Left kidney (tissue), 2 donors: ENCODE measurements around the gene ABCC10. TPM values are rescaled to one million over a fixed set of nuclear protein-coding genes. Genes with fewer than 3 reads are reported as not detected.
"Not testable (repeated sequence)": the region's sequence is repeated elsewhere in the genome, so short reads cannot be mapped to it uniquely, and the experiment has no call there.

Experiments
- DNase-seq: peaks from one replicate; pipeline ENCODE4 v3.0.0-alpha.2; 2013
- polyA plus RNA-seq: library from polyadenylated mRNA; unstranded; fragments of 120-200 nt; gene quantifications from one replicate; pipeline ENCODE4 v1.2.1, GENCODE V29; 2013; ENCODE audit not compliant: insufficient read length

ABCC10 gene
- polyA plus RNA-seq, 1 donor: 28.9 TPM

DNA sequence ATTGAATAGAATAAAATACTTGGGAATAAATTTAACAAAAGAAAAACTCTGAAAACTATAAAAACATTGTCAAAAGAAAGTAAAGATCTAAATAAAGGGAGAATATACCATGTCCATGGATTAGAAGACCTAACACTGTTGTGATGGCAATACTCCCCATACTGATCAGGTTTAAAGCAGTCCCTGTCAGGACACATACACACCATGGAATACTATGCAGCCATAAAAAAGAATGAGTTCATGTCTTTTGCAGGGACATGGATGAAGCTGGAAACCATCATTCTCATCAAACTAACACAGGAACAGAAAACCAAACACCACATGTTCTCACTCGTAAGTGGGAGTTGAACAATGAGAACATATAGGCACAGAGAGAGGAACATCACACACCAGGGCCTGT lies 16.6 kb upstream of the ABCC10 start:
- DNase-seq: not testable (repeated sequence)

DNA sequence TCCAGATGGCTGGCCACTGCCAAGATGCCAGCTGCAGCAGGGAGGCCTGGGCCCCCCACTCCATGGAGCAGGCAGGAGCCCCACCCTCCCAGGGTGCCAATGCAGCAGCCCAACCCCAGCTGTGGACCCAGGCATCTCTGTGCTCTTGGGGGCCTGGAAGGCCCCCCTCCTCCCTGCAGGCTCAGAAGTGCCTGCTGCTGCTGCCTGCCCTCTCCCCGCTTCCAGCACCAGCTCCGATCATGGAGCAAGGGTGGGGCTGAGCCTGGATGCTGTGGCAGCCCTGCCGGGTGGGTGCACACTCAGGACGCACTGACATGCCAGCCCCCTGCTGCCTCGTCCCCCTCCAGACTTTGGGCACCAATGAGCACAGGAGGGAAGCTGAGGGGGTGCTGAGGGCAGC lies 14.8 kb upstream of the ABCC10 start:
- DNase-seq: no peak

DNA sequence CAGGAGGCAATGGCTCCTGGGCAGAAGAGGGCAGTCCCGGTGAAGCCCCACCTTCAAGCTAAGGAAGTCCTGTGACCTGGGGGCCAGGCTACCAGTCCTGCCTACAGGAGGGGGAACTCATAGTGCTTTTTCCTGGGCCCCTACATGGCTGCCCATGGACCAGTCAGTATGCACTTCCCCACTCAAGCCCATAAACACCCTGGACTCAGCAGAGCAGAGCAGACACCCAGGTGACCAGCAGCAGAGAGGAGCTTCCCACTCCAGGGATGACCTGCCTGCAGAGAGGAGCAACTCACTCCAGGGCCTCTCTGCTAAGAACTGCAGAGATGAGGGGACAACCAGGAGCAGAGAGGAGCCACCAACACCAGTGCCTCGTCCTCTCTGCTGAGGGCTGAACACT lies 14.3 kb upstream of the ABCC10 start:
- DNase-seq: no peak

DNA sequence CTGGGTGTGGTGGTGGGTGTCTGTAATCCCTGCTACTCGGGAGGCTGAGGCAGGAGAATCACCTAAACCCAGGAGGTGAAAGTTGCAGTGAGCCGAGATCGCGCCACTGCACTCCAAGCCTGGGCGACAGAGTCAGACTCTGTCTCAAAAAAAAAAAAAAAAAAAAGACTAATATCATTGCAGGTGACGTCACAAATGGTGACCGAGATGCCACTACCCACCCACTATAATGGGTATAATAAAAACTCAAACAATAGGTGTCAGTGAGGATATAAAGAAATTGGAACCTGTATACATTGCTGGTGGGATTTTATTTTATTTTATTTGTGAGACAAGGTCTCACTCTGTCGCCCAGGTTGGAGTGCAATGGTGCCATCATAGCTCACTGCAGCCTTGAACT lies 12.1 kb upstream of the ABCC10 start:
- not testable (repeated sequence) for DNase-seq

DNA sequence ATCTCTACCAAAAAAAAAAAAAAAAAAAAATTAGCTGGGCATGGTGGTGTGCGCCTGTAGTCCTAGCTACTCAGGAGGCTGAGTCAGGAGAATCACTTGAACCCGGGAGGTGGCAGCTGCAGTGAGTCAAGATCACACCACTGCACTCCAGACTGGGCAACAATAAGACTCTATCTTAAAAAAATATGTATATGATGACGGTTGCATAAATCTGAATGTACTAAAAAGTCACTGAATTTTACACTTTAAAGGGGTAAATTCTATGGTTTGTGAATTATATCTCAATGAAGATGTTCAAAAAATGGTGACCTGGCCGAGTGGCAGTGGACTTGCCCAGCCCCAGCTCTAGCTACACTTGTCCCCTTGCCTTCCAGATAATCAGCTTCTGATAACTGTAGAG lies 10.4 kb upstream of the ABCC10 start:
- DNase-seq: no peak

DNA sequence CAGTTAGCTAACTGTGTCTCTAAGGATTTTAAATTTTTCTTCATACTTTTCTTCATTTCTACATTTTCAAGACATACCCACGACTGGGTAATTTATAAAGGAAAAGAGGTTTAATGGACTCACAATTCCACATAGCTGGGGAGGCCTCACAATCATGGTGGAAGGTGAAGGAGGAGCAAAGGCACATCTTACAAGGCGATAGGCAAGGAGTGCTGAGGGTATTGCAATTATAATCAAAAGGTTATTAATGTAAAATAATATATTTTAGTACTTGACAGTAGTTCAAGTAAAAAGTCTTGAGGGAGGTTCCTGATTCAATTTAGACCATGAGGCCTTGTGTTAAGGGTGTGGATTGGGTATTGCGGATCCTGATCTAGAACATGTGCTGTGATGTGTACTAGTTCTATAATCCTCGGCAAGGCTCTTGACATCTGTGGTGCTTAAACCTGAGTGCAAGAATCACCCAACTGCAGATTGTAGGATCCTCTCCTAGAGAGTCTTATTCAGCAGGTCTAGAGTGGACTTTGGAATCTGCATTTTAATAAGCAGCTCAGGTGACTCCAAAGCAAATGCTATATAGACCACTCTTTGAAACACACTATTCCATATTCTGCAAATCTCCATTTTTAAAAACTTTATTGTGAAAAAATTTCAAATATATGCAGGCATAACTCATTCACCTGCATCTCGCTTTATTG lies 7.2 kb upstream of the ABCC10 start:
- DNase-seq: no peak

DNA sequence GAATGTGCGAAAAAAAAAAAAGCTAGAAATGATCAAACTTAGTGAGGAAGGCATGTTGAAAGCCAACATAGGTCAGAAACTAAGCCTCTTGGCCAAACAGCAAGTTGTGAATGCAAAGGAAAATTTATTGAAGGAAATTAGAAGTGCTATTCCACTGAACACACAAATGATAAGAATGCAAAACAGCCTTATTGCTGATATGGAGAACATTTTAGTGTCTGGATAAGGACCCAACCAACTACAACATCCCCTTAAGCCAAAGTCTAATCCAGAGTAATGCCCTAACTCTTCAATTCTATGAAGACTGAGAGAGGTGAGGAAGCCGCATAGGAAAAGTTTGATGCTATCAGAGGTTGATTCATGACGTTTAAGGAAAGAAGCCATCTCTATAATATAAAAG lies 5.5 kb upstream of the ABCC10 start:
- no peak for DNase-seq

DNA sequence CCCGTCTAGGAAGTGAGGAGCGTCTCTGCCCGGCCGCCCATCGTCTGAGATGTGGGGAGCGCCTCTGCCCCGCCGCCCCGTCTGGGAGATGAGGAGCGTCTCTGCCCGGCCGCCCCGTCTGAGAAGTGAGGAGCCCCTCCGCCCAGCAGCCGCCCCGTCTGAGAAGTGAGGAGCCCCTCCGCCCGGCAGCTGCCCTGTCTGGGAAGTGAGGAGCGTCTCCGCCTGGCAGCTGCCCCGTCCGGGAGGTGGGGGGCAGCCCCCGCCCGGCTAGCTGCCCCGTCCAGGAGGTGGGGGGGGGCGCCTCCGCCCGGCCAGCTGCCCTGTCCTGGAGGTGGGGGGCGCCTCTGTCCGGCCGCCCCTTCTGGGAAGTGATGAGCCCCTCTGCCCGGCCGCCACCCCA lies 2.3 kb upstream of the ABCC10 start:
- DNase-seq: not testable (repeated sequence)

DNA sequence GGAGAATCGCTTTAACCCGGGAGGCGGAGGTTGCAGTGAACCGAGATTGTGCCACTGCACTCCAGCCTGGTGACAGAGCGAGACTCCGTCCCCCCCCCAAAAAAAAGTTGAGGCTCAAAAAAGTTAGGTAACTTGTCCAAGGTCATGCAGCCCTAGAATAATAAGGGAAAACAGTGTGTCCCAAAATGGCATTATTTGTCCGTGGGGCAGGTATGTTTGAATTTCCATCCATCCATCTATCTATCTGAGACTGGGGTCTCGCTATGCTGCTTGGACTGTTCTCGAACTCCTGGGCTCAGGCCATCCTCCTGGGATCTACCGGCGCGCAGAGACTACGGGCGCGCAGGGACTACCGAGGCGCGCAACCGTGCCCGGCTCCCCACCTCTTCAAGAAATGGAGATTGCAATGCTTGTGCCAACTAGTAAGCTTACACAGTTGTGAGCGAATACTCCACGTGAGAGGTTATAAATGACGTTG lies 374 bp upstream of the ABCC10 start:
- no peak for DNase-seq

DNA sequence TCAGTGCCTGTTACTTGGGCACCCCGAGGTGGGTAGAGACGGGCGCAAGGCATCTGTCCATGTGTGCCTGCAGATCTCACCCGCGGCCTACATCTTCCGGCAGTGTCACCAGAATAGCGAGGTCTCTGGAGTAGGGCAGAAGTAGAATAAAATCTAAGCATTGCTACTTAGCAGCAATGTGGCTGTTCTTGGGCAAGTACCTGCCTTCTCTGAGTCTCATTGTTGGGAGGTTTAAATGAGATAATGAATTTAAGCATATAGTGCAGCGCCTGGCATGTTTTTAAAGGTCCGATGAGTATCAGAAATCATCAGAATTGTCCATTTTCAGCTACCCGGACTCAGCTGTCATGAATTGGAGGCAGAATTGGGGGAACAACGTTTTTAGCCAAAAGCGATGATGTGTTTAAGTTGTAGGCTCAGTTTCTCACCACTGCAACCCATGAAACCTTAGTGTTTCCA lies 800 bp downstream of the ABCC10 start:
- no peak for DNase-seq

DNA sequence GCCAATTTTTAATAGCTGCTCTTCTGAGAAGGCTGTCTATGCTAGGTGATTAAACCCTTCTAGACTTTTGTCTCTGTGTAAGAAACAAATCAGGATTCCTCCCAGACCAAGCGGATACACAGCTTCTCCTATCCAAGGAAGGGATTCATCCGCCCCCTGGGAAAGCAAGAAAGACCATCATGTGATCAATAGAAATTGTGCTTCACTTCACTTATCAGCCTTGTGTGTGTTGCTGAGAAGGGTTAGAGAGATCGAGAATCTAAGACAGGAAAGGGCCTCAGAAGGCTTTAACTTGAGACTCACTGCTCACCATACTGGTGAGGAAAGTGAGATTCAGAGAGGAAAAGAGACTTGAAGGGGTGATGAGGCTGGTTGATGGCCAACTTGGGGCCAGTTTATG lies 1.5 kb downstream of the ABCC10 start:
- DNase-seq: no peak

DNA sequence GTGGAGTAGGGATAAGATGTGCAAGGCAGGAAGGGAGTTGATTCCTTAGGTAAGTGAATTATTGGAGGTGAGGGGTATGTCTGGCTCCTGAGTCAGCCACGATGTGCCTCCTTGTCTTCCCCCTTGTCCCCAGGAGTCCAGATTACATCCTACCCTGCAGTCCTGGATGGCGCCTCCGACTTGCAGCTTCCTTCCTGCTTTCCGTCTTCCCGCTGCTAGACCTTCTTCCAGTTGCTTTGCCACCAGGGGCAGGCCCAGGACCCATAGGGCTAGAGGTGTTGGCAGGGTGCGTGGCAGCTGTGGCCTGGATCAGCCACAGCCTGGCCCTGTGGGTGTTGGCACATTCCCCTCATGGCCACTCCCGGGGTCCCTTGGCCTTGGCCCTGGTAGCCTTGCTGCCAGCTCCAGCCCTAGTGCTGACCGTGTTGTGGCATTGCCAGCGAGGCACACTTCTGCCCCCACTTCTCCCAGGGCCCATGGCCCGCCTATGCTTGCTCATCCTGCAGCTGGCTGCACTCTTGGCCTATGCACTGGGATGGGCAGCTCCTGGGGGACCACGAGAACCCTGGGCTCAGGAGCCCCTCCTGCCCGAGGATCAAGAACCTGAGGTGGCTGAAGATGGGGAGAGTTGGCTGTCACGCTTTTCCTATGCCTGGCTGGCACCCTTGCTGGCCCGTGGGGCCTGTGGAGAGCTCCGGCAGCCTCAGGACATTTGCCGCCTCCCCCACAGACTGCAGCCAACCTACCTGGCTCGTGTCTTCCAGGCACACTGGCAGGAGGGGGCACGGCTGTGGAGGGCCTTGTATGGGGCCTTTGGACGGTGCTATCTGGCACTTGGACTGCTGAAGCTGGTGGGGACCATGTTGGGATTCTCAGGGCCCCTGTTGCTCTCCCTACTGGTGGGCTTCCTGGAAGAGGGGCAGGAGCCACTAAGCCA lies 4.9 kb downstream of the ABCC10 start:
- DNase-seq: no peak

DNA sequence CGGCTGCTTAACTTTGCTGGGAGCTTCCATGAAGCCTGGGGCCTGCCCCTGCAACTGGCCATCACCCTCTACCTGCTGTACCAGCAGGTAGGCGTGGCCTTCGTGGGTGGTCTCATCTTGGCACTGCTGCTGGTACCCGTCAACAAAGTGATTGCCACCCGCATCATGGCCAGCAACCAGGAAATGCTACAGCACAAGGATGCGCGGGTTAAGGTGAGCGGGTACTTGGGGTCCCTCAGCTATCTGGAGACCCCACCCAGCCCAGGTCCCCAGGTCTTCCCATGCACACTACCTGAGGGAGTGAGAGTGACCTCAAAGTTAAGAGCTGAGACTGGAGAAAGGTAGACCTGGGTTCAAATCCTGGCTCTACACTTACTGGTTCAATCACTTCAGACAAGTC lies 5.8 kb downstream of the ABCC10 start:
- no peak for DNase-seq

DNA sequence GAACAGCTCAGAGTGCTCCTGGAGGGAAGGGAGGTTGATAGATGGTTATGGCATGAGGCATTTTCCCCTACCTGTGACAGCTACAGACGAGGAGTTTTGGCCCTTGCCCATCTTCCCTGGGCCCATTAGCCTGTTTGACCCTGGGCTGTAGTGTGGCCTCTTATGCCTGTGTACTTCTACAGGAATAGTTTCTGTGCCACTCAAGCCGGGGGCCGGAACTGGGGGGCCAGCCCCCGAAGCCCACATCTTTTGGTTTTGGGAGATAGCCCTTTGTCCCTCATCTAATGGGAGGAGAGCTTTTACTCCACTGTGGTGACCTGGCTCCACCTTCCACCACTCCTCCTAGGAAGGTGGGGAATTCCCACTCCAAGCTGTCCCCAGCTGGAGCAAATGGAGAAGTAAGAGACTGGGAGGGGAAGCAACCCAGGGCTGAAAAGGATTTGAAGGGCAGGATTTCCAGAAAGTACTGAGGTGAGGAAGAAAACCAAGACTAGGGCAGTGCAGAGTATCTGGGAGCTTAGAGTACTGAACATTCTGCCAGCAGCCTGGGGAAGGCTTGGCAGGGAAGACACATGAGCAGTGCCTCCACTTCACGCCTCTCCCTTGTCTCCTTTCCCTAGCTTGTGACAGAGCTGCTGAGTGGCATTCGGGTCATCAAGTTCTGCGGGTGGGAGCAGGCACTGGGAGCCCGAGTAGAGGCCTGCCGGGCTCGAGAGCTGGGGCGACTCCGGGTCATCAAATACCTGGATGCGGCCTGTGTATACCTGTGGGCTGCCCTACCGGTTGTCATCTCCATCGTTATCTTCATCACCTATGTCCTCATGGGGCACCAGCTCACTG lies 6.9 kb downstream of the ABCC10 start:
- DNase-seq: no peak

DNA sequence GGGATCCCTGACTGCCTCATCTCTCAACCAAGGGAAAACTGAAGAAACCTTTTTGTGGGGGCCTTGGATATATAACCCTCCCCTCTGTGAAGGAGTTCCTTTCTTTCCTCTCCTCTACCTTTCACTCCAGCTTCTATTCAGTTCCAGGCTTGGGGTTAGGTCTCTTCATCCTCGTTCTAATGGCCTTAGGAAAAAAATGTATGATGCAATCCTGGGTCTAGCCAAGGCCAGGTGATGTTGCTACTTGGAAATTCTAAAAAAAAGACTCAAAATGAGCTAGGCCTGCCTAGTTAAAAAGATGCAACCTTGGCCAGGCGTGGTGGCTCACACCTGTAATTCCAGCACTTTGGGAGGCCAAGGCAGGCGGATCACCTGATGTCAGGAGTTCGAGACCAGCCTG lies 7.6 kb downstream of the ABCC10 start:
- no peak for DNase-seq

DNA sequence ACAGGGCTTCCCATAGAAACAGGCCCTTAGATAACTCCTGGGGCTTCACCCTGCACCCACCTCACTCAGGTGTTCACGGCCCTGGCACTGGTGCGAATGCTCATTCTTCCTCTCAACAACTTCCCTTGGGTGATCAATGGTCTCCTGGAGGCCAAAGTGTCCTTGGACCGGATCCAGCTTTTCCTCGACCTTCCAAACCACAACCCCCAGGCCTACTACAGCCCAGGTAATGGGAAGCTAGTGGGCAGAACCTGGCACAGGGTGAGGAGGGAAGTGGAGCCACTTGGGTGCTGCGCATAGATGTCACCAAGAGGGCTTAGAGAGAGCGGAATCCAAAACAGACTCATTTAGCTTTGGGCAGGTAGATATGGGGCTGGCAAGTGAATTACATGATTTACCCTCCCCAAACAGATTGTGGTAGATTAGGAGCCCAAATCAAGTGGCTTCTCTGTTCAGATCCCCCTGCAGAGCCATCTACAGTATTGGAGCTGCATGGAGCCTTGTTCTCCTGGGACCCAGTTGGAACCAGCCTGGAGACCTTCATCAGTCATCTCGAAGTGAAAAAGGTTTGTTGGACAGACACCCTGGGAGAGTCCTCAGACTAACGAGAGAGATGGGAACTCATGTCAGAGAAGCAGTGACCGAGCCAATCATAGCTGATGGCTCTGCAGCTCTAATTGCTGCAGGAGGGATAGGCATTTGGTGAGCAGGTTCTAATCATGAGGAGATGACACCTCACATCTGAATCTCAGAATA lies 8.5 kb downstream of the ABCC10 start:
- no peak for DNase-seq

DNA sequence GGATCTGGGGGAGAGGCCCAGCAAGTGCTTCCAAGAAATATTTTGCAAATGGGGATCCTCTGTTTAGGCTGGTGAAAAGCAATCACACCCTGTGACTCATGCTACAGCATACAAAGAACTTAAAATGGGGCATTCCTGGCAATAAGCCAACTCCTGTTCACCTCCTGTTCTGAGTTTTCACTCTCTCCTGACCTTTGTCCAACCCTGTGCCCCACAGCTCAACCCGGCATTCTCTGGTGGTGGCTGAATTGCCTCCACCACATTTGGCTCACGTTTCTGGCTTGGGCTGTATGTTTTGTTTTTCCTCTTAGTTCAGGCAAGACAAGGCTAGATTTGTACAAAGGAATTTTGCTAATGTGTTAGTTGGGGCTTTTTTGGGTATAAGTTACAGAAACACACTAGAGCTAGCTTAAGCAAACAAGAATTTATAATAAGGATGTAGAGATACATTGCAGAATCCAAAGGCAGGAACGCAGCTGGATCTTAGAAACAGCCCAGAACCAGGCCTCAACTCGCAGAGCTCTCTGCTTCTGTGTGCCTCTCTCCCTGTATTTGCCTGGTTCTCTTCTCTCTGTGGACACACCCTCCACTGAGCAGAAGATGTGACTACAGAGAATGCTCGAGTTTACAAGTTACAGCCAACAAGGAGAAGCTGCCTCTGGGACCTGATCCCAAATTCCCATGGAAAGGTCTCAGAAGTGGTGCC lies 9.4 kb downstream of the ABCC10 start:
- peak; percentile 55 for DNase-seq

DNA sequence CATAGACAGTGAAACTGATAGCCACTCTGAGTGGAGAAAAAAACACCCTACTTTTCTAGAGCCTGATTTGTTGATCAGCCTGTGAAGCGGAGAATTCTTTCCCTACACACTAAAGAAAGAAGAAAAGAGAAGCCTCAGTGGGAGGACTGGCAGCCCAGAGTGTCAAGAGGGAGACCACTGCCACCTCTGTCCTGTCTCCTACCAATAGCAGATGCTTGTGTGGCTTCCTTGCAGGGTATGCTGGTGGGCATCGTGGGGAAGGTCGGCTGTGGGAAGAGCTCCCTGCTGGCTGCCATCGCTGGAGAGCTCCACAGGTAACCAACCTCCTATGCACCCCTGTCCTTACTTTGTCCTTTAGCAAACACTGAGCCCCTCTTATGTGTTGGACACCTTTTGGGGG lies 10.4 kb downstream of the ABCC10 start:
- no peak for DNase-seq

DNA sequence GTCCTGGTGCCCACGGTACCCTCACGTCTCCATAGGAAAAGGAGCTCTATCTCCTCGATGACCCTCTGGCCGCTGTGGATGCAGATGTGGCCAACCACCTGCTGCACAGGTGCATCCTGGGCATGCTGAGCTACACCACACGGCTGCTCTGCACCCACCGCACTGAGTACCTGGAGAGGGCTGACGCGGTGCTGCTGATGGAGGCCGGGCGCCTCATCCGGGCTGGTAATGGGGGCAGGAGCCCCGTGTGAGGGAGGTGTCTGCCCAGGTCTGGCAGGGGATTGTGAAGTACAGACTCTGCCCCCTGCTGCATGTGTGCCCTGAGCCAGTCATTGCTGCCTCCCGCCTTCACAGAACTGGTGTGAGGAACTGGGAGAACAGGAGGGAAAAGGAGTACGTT lies 15.6 kb downstream of the ABCC10 start:
- no peak for DNase-seq

DNA sequence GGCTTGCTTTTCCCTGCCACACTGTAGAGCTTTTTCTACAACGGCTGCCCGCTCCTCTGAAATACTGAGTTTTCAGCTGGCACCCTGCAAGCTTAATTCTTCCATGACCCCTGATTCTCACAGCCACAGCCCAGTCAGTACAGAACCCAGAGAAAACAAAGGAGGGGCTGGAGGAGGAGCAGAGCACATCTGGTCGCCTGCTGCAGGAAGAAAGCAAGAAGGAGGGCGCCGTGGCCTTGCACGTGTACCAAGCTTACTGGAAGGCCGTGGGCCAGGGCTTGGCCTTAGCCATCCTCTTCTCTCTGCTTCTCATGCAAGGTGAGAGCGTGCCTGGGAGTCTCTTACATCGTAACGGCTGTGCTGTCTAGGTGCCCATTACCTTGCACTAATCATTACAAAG lies 16.7 kb downstream of the ABCC10 start:
- DNase-seq: no peak

DNA sequence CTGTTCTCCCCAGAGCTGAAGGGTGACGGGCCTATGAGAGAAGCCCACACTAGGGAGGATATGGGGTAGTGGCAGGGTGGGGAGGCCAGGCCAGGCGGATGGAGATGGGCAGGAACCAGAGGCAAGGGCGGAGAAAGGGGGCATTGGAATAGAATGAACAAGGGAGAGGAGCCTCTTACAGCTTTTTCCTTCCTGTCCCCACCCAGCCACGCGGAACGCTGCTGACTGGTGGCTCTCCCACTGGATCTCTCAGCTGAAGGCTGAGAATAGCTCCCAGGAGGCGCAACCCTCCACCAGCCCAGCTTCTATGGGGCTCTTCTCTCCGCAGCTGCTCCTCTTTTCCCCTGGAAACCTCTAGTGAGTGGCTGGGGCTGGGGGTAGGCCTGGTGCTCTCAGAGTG lies 17.2 kb downstream of the ABCC10 start:
- no peak for DNase-seq
